ENCODE data around the gene CDCP2.

The CDCP2 gene

GRCh38 chr1:54136963-54137533 lies 15.8 kb downstream of the CDCP2 start:
- no peaks in the 10 kb centered on the region for H3K9me3 ChIP-seq (ENCODE audit: control insufficient read depth, insufficient read depth, low read length)
- no peak for DNase-seq (ENCODE audit: low read depth, low spot score)
- peaks cover 9% of the 10 kb centered on the region for H3K4me1 ChIP-seq (ENCODE audit: control insufficient read depth, insufficient read depth, low read length)
- H3K4me3 ChIP-seq (ENCODE audit: low read length), result no peak overlapping the region
- no peaks in the 10 kb centered on the region for H3K36me3 ChIP-seq (ENCODE audit: control insufficient read depth, insufficient read depth, low read length)
- no peak overlapping the region for H3K27ac ChIP-seq (ENCODE audit: low read length)
- no peaks in the 10 kb centered on the region for H3K27me3 ChIP-seq (ENCODE audit: control insufficient read depth, insufficient read depth, low read length)
- WGBS (ENCODE audit: insufficient coverage, insufficient read length), result no CpG with 5 or more reads among the region's 7 CpGs

- no peak for DNase-seq (ENCODE audit: low read depth, low spot score)
- Histone ChIP-seq H3K4me1 (ENCODE audit: control insufficient read depth, insufficient read depth, low read length) (peaks cover 9% of the 10 kb centered on the region), H3K36me3 (ENCODE audit: control insufficient read depth, insufficient read depth, low read length) (no peaks in the 10 kb centered on the region), H3K27ac (ENCODE audit: low read length) (no peak overlapping the region), H3K27me3 (ENCODE audit: control insufficient read depth, insufficient read depth, low read length) (no peaks in the 10 kb centered on the region), H3K4me3 (ENCODE audit: low read length) (no peak overlapping the region), H3K9me3 (ENCODE audit: control insufficient read depth, insufficient read depth, low read length) (no peaks in the 10 kb centered on the region)
- WGBS (ENCODE audit: insufficient coverage, insufficient read length), result no CpG with 5 or more reads among the region's 17 CpGs
Measured at GRCh38 chr1:54136269-54136896, 16.4 kb downstream of the CDCP2 start.

GRCh38 chr1:54135436-54136120 lies 17.2 kb downstream of the CDCP2 start:
- DNase-seq (ENCODE audit: low read depth, low spot score), result no peak
- H3K4me1 ChIP-seq (ENCODE audit: control insufficient read depth, insufficient read depth, low read length), result peaks cover 9% of the 10 kb centered on the region
- H3K27ac ChIP-seq (ENCODE audit: low read length), result no peak overlapping the region
- no peaks in the 10 kb centered on the region for H3K27me3 ChIP-seq (ENCODE audit: control insufficient read depth, insufficient read depth, low read length)
- H3K36me3 ChIP-seq (ENCODE audit: control insufficient read depth, insufficient read depth, low read length), result no peaks in the 10 kb centered on the region
- no peaks in the 10 kb centered on the region for H3K9me3 ChIP-seq (ENCODE audit: control insufficient read depth, insufficient read depth, low read length)
- no CpG with 5 or more reads among the region's 5 CpGs for WGBS (ENCODE audit: insufficient coverage, insufficient read length)
- H3K4me3 ChIP-seq (ENCODE audit: low read length), result no peak overlapping the region

GRCh38 chr1:54134295-54134694 lies 18.5 kb downstream of the CDCP2 start:
- no peaks in the 10 kb centered on the region for H3K36me3 ChIP-seq (ENCODE audit: control insufficient read depth, insufficient read depth, low read length)
- no peaks in the 10 kb centered on the region for H3K27me3 ChIP-seq (ENCODE audit: control insufficient read depth, insufficient read depth, low read length)
- no peaks in the 10 kb centered on the region for H3K9me3 ChIP-seq (ENCODE audit: control insufficient read depth, insufficient read depth, low read length)
- H3K4me1 ChIP-seq (ENCODE audit: control insufficient read depth, insufficient read depth, low read length), result peaks cover 9% of the 10 kb centered on the region
- no peak overlapping the region for H3K4me3 ChIP-seq (ENCODE audit: low read length)
- WGBS (ENCODE audit: insufficient coverage, insufficient read length), result no CpG with 5 or more reads among the region's 6 CpGs
- H3K27ac ChIP-seq (ENCODE audit: low read length), result no peak overlapping the region
- no peak for DNase-seq (ENCODE audit: low read depth, low spot score)

- Histone ChIP-seq H3K27ac (ENCODE audit: low read length) (no peak overlapping the region), H3K9me3 (ENCODE audit: control insufficient read depth, insufficient read depth, low read length) (no peaks in the 10 kb centered on the region), H3K36me3 (ENCODE audit: control insufficient read depth, insufficient read depth, low read length) (no peaks in the 10 kb centered on the region), H3K27me3 (ENCODE audit: control insufficient read depth, insufficient read depth, low read length) (no peaks in the 10 kb centered on the region), H3K4me1 (ENCODE audit: control insufficient read depth, insufficient read depth, low read length) (peaks cover 9% of the 10 kb centered on the region), H3K4me3 (ENCODE audit: low read length) (no peak overlapping the region)
- DNase-seq (ENCODE audit: low read depth, low spot score), result no peak
- WGBS (ENCODE audit: insufficient coverage, insufficient read length), result no CpG with 5 or more reads among the region's 2 CpGs
Measured at GRCh38 chr1:54132495-54132894, 20.3 kb downstream of the CDCP2 start.

GRCh38 chr1:54131419-54131818 lies 21.4 kb downstream of the CDCP2 start:
- Histone ChIP-seq H3K4me1 (ENCODE audit: control insufficient read depth, insufficient read depth, low read length) (peaks cover 9% of the 10 kb centered on the region), H3K27ac (ENCODE audit: low read length) (no peak overlapping the region), H3K36me3 (ENCODE audit: control insufficient read depth, insufficient read depth, low read length) (no peaks in the 10 kb centered on the region), H3K9me3 (ENCODE audit: control insufficient read depth, insufficient read depth, low read length) (no peaks in the 10 kb centered on the region), H3K27me3 (ENCODE audit: control insufficient read depth, insufficient read depth, low read length) (no peaks in the 10 kb centered on the region), H3K4me3 (ENCODE audit: low read length) (no peak overlapping the region)
- WGBS (ENCODE audit: insufficient coverage, insufficient read length), result no CpG with 5 or more reads among the region's 2 CpGs
- DNase-seq (ENCODE audit: low read depth, low spot score), result no peak

- no CpG with 5 or more reads among the region's 2 CpGs for WGBS (ENCODE audit: insufficient coverage, insufficient read length)
- no peaks in the 10 kb centered on the region; the same call in 1 of the 2 replicates for H3K4me1 ChIP-seq (ENCODE audit: control insufficient read depth, insufficient read depth, low read length)
- no peaks in the 10 kb centered on the region for H3K36me3 ChIP-seq (ENCODE audit: control insufficient read depth, insufficient read depth, low read length)
- DNase-seq (ENCODE audit: low read depth, low spot score), result no peak
- no peak overlapping the region for H3K4me3 ChIP-seq (ENCODE audit: low read length)
- H3K27ac ChIP-seq (ENCODE audit: low read length), result no peak overlapping the region
- H3K9me3 ChIP-seq (ENCODE audit: control insufficient read depth, insufficient read depth, low read length), result no peaks in the 10 kb centered on the region
- no peaks in the 10 kb centered on the region for H3K27me3 ChIP-seq (ENCODE audit: control insufficient read depth, insufficient read depth, low read length)
Measured at GRCh38 chr1:54129858-54130257, 22.9 kb downstream of the CDCP2 start.

GRCh38 chr1:54127594-54128300 lies 25.1 kb downstream of the CDCP2 start:
- no peaks in the 10 kb centered on the region for H3K27me3 ChIP-seq (ENCODE audit: control insufficient read depth, insufficient read depth, low read length)
- no peak overlapping the region for H3K27ac ChIP-seq (ENCODE audit: low read length)
- H3K9me3 ChIP-seq (ENCODE audit: control insufficient read depth, insufficient read depth, low read length), result no peaks in the 10 kb centered on the region
- H3K4me1 ChIP-seq (ENCODE audit: control insufficient read depth, insufficient read depth, low read length), result no peaks in the 10 kb centered on the region; the same call in 1 of the 2 replicates
- H3K36me3 ChIP-seq (ENCODE audit: control insufficient read depth, insufficient read depth, low read length), result no peaks in the 10 kb centered on the region
- no peak for DNase-seq (ENCODE audit: low read depth, low spot score)
- no CpG with 5 or more reads among the region's 7 CpGs for WGBS (ENCODE audit: insufficient coverage, insufficient read length)
- H3K4me3 ChIP-seq (ENCODE audit: low read length), result no peak overlapping the region

GRCh38 chr1:54126271-54126815 lies 26.5 kb downstream of the CDCP2 start:
- no peak for DNase-seq (ENCODE audit: low read depth, low spot score)
- peaks cover under 1% of the 10 kb centered on the region for H3K4me1 ChIP-seq (ENCODE audit: control insufficient read depth, insufficient read depth, low read length)
- no peaks in the 10 kb centered on the region for H3K36me3 ChIP-seq (ENCODE audit: control insufficient read depth, insufficient read depth, low read length)
- no CpG with 5 or more reads among the region's 3 CpGs for WGBS (ENCODE audit: insufficient coverage, insufficient read length)
- H3K27ac ChIP-seq (ENCODE audit: low read length), result no peak overlapping the region
- no peaks in the 10 kb centered on the region for H3K9me3 ChIP-seq (ENCODE audit: control insufficient read depth, insufficient read depth, low read length)
- no peaks in the 10 kb centered on the region for H3K27me3 ChIP-seq (ENCODE audit: control insufficient read depth, insufficient read depth, low read length)
- H3K4me3 ChIP-seq (ENCODE audit: low read length), result no peak overlapping the region

GRCh38 chr1:54125386-54126070 lies 27.3 kb downstream of the CDCP2 start:
- WGBS (ENCODE audit: insufficient coverage, insufficient read length), result no CpG with 5 or more reads among the region's 8 CpGs
- Histone ChIP-seq H3K36me3 (ENCODE audit: control insufficient read depth, insufficient read depth, low read length) (no peaks in the 10 kb centered on the region), H3K27ac (ENCODE audit: low read length) (no peak overlapping the region), H3K4me3 (ENCODE audit: low read length) (no peak overlapping the region), H3K9me3 (ENCODE audit: control insufficient read depth, insufficient read depth, low read length) (no peaks in the 10 kb centered on the region), H3K27me3 (ENCODE audit: control insufficient read depth, insufficient read depth, low read length) (no peaks in the 10 kb centered on the region), H3K4me1 (ENCODE audit: control insufficient read depth, insufficient read depth, low read length) (peaks cover 2% of the 10 kb centered on the region)
- no peak for DNase-seq (ENCODE audit: low read depth, low spot score)
